Bronchial epithelial cell (primary cell): ENCODE data around the gene DBN1. TPM values are rescaled to one million over a fixed set of nuclear protein-coding genes. Genes with fewer than 3 reads are reported as not detected.

ENCODE experiments used
- DNase-seq: peaks from one replicate; pipeline ENCODE4 v3.0.0-alpha.2; 2010; ENCODE audit warnings: low read depth
- FAIRE-seq: peaks from 2 replicates; lab custom pipeline; 2011; peaks lifted over from hg19 to GRCh38; lab: Jason Lieb, UNC
- H3K27me3 ChIP-seq: 2 replicates; pipeline ENCODE4 v1.5.1; 2011; ENCODE audit warnings: low read length; ENCODE audit not compliant: control insufficient read depth, insufficient read depth
- H3K36me3 ChIP-seq: 2 replicates; pipeline ENCODE4 v1.5.1; 2011; ENCODE audit warnings: low read length; ENCODE audit not compliant: control insufficient read depth, insufficient read depth
- H3K4me3 ChIP-seq: 2 replicates; pipeline ENCODE4 v1.5.1; 2011; ENCODE audit warnings: mild to moderate bottlenecking, low read depth, low read length, control low read depth
- CTCF ChIP-seq: IDR thresholded peaks from 2 replicates; pipeline ENCODE4 v1.5.1; 2011; ENCODE audit warnings: mild to moderate bottlenecking, moderate library complexity, low read length, control low read depth, inconsistent platforms; ENCODE audit not compliant: insufficient read depth, severe bottlenecking
- total RNA-seq: library from RNA; depleted of rRNA; stranded (reverse); fragments of >200 nt; gene quantifications from 2 replicates; pipeline ENCODE4 v1.2.1, GENCODE V29; 2014

DBN1 gene
- total RNA-seq, 1 donor from 2014 or later, result 58.7 TPM

GRCh38 chr5:177412603-177413233, 60.7 kb downstream of the DBN1 start:
- DNase-seq (no peak), FAIRE-seq (no peak)
- no peak overlapping the region for H3K4me3 ChIP-seq
- no peak for TF ChIP-seq CTCF
- H3K36me3 ChIP-seq, result no peaks in the 10 kb centered on the region
- no peaks in the 10 kb centered on the region for H3K27me3 ChIP-seq

- H3K27me3 ChIP-seq, result no peaks in the 10 kb centered on the region
- FAIRE-seq, result no peak
Observed at GRCh38 chr5:177410575-177410974, 62.9 kb downstream of the DBN1 start.

GRCh38 chr5:177409043-177409801, 64.2 kb downstream of the DBN1 start, which contains the start of gene F12:
F12 (minus strand) TSS chr5:177409564; CDS start chr5:177409527, 37 bp downstream.
- Histone ChIP-seq H3K36me3 (no peaks in the 10 kb centered on the region), H3K4me3 (no peak within 1 kb of the TSS), H3K27me3 (peaks cover 2% of the 10 kb centered on the region)
- TF ChIP-seq CTCF, result no peak
- DNase-seq (no peak), FAIRE-seq (no peak)

More at GRCh38 chr5:177410575-177410974, 62.9 kb downstream of the DBN1 start:
- Histone ChIP-seq H3K36me3 (no peaks in the 10 kb centered on the region), H3K4me3 (no peak overlapping the region)
- no peak for TF ChIP-seq CTCF
- DNase-seq, result no peak

Other genes with a start within 250 kb of the DBN1 start
- gene RAB24, start 169.9 kb downstream of the DBN1 start, total RNA-seq, result 16.6 and 26.1 TPM in 2 replicates
- 139 and 161 TPM in 2 replicates for gene PRELID1, start 169.8 kb downstream of the DBN1 start, total RNA-seq
- 0.53 and 1.5 TPM in 2 replicates for gene MXD3, start 161.7 kb downstream of the DBN1 start, total RNA-seq
- gene LMAN2, start 122.0 kb downstream of the DBN1 start, total RNA-seq, result 362 and 444 TPM in 2 replicates
- gene RGS14, start 115.7 kb downstream of the DBN1 start, total RNA-seq, result 6.8 and 8.4 TPM in 2 replicates
- not detected in 2 replicates for gene SLC34A1, start 89.2 kb downstream of the DBN1 start, total RNA-seq
- gene PFN3, start 73.0 kb downstream of the DBN1 start, total RNA-seq, result not detected in 2 replicates
- gene F12, start 64.1 kb downstream of the DBN1 start, total RNA-seq, result 5.0 and 7.9 TPM in 2 replicates
- gene GRK6, start 47.0 kb downstream of the DBN1 start, total RNA-seq, result 22.9 and 41.1 TPM in 2 replicates
- 3.1 and 5.0 TPM in 2 replicates for gene PRR7, start 26.8 kb downstream of the DBN1 start, total RNA-seq
- 19.5 and 26.2 TPM in 2 replicates for gene PDLIM7, start 24.0 kb upstream of the DBN1 start, total RNA-seq
- gene DOK3, start 36.2 kb upstream of the DBN1 start, total RNA-seq, result 0.53 and 1.4 TPM in 2 replicates
- 108 and 250 TPM in 2 replicates for gene DDX41, start 43.3 kb upstream of the DBN1 start, total RNA-seq
- 14.0 and 17.2 TPM in 2 replicates for gene FAM193B, start 80.9 kb upstream of the DBN1 start, total RNA-seq
- gene TMED9, start 118.6 kb upstream of the DBN1 start, total RNA-seq, result 184 and 203 TPM in 2 replicates
- 35.8 and 36.9 TPM in 2 replicates for gene B4GALT7, start 126.5 kb upstream of the DBN1 start, total RNA-seq